Amniotic epithelial cell (primary cell): ENCODE data around the gene CDH23.

ENCODE experiments used
- DNase-seq: peaks from one replicate; pipeline ENCODE4 v3.0.0-alpha.2; 2010; ENCODE audit warnings: low read depth

The CDH23 gene

DNA sequence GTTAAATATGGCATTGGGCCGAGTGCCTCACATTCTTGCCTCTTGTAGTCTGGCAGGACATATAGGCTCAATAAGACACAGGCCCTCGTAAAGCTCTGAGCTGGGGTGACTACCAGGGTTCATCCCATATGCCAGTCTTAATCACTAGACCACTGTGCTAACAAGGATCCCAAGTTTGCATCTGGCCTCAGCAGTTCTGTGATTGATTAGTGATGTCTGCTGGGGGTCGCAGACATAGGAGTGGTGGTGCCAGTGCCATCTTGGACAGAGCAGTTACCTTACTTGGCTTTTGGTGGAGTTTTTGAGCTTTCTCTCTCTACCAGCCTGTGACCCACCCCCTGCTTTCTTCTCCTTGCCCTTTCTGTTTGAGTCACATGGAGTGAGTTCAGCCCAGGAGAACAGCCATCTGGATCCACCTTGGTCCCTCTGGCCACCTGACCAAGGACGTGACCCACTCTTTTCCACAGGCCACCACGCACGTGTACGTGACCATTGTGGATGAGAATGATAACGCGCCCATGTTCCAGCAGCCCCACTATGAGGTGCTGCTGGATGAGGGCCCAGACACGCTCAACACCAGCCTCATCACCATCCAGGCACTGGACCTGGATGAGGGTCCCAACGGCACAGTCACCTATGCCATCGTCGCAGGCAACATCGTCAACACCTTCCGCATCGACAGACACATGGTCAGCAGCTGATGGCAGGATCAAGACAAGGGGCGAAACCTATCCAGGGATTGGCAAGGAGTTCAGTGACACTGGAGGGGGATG lies 380.7 kb downstream of the CDH23 start:
- DNase-seq: no peak

DNA sequence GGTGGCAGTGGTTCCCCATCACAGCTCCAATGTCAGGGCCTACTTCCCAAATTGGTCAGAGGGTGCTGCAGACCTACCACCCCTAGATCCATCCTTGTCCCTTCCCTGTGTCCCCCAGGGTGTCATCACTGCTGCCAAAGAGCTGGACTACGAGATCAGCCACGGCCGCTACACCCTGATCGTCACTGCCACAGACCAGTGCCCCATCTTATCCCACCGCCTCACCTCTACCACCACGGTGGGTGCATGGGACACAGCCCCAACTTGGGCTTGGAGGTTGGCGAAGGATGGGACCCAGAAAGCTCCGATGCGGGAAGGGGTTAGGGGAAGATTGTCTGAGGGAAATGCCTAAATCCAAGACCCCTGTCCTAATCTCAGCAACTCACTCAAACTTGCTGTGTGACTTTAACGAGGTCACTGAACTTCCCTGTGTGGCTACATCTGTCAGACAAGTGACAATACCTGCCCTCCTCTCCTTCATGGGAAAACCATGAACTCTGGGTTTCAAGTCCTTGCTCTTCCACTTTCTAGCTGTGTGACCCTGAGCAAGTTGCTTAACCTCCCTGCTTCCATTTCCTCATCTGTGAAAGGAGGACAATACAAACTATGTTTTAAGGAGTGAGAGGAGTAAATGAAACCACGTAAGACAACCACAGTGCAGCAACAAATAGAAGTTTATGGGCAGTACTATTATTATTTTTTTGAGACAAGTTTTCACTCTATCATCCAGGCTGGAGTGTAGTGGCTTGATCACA lies 381.5 kb downstream of the CDH23 start:
- DNase-seq: no peak

DNA sequence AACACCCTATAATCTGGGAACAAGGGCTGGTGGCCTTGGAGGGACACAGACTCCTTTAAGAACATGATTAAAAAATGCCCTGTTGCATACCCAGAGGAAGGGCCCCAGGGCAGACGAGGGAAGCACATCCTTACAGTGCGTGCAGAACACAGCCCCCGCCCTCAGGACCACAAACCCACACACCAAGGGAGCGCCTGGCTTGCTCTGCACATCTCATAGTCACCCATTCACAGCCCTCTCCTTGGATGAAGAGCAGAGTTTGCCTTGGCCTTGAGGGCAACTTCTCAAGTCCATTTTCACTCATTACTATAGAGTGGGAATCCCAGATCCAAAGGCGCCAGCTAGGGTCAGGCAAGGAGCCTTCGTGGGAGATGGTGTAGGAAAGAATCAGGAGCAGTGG lies 382.9 kb downstream of the CDH23 start:
- DNase-seq: no peak

DNA sequence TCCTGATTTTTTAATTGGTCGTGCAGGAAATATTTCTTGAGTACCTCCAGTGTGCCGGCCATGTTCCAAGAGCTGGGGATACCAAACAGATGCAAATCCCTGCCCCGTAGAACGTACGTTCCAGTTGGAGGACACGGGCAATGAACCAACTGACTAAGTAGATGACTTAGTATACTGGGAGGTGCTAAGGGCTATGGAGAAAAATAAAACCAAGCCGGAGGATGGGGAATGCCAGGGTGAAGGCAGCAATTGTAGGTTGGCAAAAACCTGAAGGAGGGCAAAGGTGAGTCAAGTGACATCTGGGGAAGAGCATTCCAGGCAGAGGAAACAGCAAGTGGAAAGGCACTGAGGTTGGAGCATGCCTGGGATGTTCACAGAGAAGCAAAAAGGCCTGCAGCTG lies 383.4 kb downstream of the CDH23 start:
- no peak for DNase-seq

DNA sequence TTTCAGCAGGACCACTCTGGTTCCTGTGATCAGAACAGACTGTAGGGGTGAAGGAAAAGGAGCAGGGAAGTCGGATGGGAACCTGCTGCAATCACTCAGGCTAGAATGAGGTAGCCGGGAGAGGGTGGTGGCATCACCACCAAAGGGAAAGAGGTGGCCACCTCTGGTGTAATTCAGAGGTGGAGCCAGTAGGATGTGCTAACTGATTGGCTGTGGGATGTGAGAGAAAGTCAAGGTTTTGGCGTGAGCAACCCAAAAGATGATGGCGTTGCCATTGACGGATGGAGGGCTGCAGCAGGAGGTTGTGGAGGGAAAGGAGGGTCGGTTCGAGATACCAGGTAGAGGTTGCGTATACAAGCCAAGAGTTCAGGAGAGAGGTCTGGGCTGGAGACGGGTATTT lies 384.0 kb downstream of the CDH23 start:
- no peak for DNase-seq

DNA sequence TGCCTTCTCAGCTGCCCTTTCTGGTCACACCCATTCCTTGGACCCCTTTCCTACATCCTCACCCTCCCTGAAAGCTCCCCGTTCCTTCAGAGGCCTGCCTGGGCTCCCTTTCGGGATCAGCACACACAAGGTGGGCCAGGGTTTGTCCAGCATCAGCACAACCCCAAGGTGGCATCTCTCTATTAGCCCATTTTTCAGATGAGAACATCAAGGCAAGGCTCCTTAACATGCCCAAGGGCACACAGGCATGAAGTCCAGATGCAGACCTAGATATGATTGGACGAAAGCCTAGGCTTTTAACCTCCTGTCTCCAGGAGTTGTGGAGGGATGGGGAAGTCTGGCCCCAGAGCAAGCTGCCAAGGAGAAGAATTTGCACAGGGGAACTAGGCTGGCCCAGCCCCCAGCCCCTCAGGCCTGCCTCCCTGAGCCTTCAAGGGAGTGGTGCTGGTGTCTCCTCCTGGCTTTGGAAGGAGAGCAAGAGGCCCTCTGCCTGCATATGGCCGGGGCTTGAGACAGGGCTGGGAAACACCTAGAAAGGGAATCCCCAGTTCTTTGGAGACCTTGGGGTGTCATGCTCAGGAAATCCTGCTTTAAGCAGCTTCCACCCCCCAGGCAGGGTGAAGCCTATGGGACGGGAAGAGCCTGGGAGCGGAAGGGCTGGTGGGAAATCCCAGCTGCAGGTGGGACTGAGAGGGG lies 385.6 kb downstream of the CDH23 start:
- DNase-seq: no peak

DNA sequence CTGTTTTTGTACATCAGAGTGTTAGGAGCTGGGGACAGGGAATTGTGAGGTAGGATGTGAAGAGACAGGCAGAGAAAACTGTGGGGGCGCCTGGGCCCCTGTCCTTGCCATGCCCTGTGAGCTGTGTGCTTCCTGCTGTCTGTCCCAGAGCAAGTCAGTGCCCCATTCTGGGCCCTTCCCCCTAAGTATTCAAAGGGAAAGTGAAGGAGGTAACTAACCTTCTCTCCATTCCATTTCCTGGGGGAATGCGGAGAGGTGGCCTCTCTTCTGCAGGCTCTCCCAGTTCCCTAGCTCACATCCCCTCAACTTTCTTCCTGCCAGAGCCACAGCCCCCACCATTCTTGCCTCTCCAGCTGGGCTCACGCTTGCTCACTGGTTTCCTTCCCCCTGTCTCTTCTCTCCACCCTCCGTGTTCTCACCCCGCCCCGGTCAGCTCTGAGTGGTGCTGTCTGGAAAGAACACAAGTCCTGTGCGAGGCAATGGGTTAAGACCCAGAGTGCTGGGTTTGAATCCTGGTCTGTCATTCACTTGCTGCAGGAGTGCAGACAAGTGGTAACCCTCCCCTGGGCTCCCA lies 386.3 kb downstream of the CDH23 start:
- DNase-seq: no peak

DNA sequence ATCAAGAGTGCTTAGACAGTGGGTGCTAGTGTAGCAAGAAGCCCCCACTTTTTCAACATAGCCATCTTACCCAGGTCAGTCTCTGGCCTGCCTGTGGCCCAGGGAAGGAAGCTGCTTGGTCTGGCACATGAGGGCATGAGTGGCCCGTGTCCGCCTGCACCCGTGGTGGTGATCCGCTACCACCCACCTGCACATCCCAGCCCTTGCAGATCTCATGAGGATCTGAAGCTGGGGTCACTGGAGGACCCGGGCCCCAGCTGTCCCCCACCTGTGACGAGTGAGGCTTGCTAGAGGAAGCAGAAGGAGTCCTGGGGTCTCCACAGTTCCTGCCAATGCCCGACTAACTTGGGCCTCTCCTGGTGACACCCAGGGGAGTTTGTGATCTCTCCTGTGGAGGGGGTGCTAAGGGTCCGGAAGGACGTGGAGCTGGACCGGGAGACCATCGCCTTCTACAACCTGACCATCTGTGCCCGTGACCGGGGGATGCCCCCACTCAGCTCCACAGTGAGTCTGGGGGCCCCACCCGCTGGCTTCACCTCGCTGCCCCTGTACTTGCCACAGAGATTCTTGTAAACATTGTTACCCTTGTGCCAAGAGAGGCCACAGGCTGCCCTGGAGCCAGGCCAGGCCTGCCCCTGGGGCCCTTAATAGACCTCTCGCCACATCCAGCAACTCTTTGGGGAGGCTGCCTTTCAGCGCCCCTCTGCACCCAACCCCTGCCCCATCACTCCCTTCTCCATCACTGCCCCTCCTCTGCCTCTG lies 387.4 kb downstream of the CDH23 start:
- DNase-seq: no peak

DNA sequence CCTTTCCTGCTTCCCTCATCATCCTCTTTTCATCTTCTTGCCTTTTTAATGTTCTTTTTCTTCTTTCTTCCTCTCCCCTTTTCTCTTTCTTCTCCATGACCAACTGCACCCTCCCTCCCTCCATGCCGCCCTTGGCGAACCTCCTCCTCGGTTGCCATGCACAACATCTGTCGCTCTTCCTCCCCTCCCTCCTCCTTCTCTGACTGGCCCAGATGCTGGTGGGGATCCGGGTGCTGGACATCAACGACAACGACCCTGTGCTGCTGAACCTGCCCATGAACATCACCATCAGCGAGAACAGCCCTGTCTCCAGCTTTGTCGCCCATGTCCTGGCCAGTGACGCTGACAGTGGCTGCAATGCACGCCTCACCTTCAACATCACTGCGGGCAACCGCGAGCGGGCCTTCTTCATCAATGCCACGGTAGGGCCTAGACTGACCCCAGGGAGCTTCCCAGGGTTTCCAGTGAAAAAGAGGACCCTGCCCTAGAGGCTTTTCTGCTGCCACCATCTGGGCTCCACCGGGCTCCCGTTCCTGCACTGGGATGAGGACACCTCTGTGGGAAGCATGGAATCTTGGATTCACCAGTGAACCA lies 388.1 kb downstream of the CDH23 start:
- DNase-seq: no peak

DNA sequence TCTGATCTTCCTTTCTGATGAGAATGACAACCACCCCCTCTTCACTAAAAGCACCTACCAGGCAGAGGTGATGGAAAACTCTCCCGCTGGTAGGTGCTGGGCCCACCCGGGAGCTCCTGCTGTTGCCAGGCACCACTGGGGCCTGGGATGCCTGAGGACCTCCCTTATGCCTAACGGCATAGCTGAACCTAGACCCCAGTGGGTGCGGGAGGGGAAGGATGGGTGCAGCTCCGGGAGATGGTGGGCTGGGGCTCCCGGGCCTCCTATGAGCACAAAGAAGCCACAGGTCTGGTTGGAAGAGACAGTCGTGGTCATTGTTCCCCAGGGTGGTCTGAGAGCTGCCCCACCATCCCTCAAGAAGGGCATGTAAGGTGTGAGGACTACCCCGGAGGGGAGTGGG lies 392.2 kb downstream of the CDH23 start:
- DNase-seq: no peak

DNA sequence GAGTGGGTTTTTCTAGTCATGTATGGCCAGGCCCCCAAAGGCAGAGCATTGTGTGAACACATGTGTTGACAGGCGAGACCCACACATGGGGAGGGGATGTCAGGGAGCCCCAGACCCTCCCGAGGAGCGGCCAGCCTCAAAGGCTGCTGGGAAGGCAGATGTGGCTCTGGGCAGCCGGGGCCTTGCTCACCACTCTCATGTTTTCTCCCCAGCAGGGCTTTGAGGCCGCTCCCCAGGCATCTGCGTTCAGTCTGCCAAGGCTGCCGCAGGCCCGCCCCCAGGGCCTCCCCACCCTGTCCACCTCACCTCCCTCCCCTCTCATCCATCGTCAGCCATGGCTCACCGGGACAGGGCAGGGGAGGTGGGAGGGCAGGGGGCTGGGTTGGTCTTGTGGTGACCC lies 393.2 kb downstream of the CDH23 start:
- DNase-seq: no peak

DNA sequence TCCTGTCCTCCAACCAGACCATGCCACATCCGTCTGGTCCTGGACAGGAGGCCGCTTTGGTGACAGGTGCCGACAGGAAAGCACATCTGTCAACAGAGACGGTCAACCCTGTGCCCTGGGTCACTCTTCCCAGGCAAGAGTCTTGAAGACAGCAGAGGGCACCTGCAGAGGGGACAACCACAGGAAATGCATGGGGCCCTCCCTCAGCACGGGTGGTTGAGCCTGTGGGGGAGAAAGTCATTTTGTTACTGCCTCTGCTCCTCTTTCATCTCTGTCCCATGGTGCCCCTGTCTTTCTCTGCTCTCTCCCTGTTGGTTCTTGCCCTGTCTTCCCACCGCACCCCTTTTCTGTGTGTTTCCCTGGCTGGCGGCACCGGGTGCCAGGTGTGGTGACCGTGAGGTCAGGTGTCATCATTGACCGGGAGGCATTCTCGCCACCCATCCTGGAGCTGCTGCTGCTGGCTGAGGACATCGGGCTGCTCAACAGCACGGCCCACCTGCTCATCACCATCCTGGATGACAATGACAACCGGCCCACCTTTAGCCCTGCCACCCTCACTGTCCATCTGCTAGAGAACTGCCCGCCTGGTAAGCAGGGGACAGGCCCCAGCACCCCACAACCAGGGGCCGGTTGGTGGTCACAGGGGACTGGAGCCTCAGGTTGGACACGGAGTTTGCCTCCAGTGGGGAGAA lies 394.2 kb downstream of the CDH23 start:
- no peak for DNase-seq

DNA sequence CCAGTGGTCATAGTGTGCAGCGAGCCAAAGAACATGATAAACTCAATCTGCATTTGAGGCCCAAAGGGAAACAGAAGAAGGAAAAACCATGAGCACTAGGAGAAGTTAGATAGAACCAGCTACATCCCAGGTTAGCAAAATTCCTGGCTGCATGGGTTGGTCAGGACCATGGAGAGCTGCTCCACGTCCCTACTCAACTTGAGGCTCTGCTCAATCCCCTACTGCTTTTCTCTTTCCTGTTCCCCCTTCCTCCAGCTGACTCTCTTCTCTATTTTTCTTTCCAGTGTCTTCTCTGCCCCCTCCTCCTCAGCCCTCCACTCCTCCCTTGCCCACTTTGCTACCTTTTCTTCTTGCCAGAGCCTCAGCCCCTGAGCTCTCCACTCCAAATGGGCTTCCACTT lies 398.5 kb downstream of the CDH23 start:
- peak; percentile 34 for DNase-seq

DNA sequence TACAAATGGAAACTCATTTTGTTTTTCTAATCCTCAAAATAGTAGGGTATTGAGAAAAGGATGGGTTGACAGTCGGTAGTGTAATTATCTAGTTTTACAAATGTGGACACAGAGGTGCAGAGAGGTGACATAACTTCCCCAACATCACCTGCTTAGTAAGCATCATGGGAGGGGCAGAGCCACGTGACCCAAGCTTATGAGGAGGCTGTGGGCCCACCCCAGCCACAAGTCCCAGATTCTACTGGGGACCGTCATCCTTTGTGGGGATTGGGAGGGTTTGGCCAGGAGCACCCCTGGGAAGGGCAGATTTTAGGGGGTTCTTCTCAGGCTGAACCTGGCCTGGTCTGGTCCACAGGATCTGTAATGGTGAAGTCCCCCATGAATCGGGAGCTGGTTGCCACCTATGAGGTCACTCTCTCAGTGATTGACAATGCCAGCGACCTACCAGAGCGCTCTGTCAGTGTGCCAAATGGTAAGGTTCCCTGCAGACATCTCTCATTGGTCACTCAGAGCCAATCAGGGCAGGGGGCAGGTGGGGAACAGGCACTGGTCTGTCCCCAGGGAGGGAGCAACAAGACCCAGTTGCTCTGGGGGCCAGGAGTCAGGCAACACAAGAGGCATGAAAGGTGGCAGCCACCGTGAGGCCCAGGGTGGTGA lies 400.2 kb downstream of the CDH23 start:
- DNase-seq: no peak

DNA sequence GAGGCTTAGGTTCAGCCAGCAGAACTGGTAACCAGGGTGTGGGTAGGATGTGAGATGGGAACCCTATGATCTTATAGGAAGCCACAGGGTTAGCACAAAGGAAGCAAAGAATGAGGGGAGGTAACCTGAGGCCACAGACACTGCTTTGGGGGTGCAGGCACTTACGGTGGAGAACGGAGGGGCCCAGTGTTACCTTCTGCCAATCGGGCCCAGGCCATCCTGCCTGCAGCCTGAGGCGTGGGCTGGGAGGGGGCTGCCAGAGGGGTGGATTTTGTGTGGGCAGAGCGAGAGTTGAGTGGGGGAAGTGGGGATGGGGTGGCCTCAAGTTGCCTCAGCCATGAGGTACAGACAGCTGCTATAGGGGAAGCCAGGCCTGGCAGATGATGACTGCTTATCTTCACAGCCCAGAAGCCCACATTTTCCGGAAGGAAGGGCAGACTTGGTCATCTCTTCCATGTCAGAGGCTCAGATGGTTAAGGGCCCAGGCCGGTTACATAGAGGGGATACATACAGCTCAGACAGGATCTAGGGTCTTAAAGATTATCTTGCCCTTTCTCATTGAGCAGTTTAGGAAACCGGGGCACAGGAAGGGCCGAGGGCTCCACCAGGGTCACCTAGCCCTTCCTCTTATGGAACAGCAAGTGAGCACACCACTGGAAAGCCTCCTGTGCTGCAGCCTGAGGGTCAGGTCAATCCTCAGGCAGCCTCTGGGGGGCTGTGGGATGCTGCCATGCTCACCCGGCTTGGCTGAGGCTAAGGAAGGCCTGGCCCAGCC lies 401.0 kb downstream of the CDH23 start:
- no peak for DNase-seq

DNA sequence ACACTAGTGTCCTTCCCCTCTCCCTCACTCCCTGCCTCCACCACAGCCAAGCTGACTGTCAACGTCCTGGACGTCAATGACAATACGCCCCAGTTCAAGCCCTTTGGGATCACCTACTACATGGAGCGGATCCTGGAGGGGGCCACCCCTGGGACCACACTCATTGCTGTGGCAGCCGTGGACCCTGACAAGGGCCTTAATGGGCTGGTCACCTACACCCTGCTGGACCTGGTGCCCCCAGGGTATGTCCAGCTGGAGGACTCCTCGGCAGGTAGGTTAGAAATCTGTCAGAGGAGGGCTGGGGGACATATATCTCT lies 401.5 kb downstream of the CDH23 start:
- no peak for DNase-seq

DNA sequence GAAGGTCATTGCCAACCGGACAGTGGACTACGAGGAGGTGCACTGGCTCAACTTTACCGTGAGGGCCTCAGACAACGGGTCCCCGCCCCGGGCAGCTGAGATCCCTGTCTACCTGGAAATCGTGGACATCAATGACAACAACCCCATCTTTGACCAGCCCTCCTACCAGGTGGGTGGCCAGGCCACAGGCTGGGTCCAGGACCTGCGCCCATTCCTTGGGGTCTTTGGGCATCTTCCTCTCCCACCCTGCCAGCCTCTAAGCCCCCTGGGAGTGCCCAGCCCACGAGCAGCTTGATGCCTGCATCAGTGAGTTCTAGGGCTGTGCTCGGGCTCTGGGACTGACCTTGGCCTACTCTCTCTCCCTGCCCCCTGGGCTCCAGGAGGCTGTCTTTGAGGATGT lies 402.4 kb downstream of the CDH23 start:
- no peak for DNase-seq

DNA sequence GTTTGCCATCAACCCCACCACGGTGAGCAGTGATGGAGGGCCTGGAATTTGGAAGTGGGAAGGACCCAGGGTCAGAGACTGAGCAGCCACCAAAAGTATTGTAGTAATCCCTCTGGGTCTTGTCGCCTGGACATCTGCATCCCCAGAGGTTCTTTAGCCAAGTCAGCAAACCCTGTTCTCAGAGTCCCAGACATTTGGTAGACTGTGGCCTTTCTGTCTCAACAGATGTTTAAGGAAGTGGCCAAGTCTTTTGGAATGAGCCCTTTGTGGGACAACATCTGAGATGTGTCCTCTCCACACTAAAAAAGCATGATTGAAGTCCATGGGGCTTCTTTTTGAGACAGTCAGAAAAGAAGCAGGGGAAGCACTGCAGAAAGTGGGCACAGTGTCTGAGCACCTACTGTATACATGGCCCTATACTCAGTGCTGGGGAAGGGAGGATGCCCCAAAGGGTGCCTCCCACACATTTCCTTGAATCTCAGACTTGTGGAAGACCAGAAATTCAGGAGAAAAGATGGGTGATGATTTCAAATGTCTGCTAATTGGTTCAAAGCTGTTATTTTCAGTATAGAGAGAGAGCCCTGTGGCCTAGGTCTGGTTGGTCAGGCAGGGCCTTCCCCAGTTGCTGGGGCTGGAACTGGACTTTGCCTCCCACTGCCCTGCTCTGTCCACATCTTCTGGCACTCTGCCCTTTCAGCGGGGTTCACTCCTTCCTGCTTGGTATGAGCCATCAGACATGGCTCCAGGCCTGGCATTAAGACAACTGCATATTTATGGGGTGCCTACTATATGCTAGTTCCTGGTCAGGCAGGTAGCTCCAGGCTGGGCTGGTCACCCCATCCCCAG lies 403.1 kb downstream of the CDH23 start:
- peak; percentile 38 for DNase-seq

DNA sequence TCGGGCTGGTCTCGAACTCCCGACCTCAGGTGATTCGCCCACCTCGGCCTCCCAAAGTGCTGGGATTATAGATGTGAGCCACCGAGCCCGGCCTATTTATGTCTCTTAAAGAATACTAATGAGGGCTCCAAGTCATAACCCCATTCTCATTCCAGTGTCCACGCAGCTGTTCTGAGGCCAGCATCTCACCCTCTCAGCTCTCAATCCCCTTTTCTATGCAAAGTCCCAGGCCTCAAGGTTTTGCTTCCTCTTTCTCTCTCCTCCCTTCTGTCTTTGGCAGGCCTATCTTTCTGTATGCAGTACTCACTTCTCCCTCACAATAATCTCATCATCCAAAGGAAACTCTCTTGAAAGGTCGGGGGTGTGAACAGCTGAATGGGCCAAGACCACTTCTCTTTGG lies 404.6 kb downstream of the CDH23 start:
- no peak for DNase-seq
